GM18499 (cell line): Measurements from ENCODE around the gene CLN3.
"Not testable (repeated sequence)": the region's sequence is repeated elsewhere in the genome, so short reads cannot be mapped to it uniquely, and the experiment has no call there.

ENCODE experiments used
- ATAC-seq: cut with Tn5 transposase; IDR thresholded peaks from one replicate; pipeline ENCODE4 v1.9.1; 2021; ENCODE audit warnings: moderate number of reproducible peaks; ENCODE audit not compliant: insufficient read depth, unreplicated experiment

CLN3 gene

GRCh38 chr16:28495795-28496749, 4.2 kb upstream of the CLN3 start:
- no peak for ATAC-seq

GRCh38 chr16:28495098-28495793, 3.4 kb upstream of the CLN3 start:
- ATAC-seq: no peak

- ATAC-seq: no peak
These were observed 2.4 kb upstream of the CLN3 start, which contains the start of gene APOBR for GRCh38 chr16:28494121-28494851. APOBR (plus strand) TSS chr16:28494643; CDS start chr16:28494682, 39 bp downstream.

- no peak for ATAC-seq
These were observed 637 bp upstream of the CLN3 start for GRCh38 chr16:28492511-28492910.

GRCh38 chr16:28491230-28491969, 474 bp downstream of the CLN3 start:
- ATAC-seq: no peak

- no peak for ATAC-seq
These were observed 5.6 kb downstream of the CLN3 start for GRCh38 chr16:28486266-28486665.

- ATAC-seq: not testable (repeated sequence)
These were observed 8.5 kb downstream of the CLN3 start for GRCh38 chr16:28483361-28483760.

- no peak for ATAC-seq
These were observed 9.8 kb downstream of the CLN3 start for GRCh38 chr16:28482026-28482425.

- ATAC-seq: no peak
These were observed 13.2 kb downstream of the CLN3 start for GRCh38 chr16:28478506-28479180.

- ATAC-seq: no peak
These were observed 14.5 kb downstream of the CLN3 start for GRCh38 chr16:28477311-28477920.

GRCh38 chr16:28475221-28475620, 16.7 kb downstream of the CLN3 start:
- ATAC-seq: no peak

GRCh38 chr16:28473714-28474265, 18.1 kb downstream of the CLN3 start:
- ATAC-seq: no peak

GRCh38 chr16:28447081-28447480, 44.8 kb downstream of the CLN3 start:
- ATAC-seq: not testable (repeated sequence)

- ATAC-seq: not testable (repeated sequence)
These were observed 45.5 kb downstream of the CLN3 start for GRCh38 chr16:28446388-28446787.

- ATAC-seq: not testable (repeated sequence)
These were observed 47.9 kb downstream of the CLN3 start for GRCh38 chr16:28443943-28444342.

- not testable (repeated sequence) for ATAC-seq
These were observed 53.0 kb downstream of the CLN3 start for GRCh38 chr16:28438899-28439298.

GRCh38 chr16:28435340-28435739, 56.5 kb downstream of the CLN3 start:
- ATAC-seq: not testable (repeated sequence)
